HG03439 (cell line): Measurements from ENCODE around the gene ADORA2A.

Experiments
- ATAC-seq: cut with Tn5 transposase; IDR thresholded peaks from one replicate; pipeline ENCODE4 v1.9.1; 2021; ENCODE audit warnings: mild to moderate bottlenecking, moderate library complexity; ENCODE audit not compliant: unreplicated experiment

Gene ADORA2A

GRCh38 chr22:24431309-24432034 is 4.1 kb downstream of the ADORA2A start:
- ATAC-seq, result no peak

GRCh38 chr22:24432059-24432853 is 4.9 kb downstream of the ADORA2A start:
- ATAC-seq, result no peak

DNA sequence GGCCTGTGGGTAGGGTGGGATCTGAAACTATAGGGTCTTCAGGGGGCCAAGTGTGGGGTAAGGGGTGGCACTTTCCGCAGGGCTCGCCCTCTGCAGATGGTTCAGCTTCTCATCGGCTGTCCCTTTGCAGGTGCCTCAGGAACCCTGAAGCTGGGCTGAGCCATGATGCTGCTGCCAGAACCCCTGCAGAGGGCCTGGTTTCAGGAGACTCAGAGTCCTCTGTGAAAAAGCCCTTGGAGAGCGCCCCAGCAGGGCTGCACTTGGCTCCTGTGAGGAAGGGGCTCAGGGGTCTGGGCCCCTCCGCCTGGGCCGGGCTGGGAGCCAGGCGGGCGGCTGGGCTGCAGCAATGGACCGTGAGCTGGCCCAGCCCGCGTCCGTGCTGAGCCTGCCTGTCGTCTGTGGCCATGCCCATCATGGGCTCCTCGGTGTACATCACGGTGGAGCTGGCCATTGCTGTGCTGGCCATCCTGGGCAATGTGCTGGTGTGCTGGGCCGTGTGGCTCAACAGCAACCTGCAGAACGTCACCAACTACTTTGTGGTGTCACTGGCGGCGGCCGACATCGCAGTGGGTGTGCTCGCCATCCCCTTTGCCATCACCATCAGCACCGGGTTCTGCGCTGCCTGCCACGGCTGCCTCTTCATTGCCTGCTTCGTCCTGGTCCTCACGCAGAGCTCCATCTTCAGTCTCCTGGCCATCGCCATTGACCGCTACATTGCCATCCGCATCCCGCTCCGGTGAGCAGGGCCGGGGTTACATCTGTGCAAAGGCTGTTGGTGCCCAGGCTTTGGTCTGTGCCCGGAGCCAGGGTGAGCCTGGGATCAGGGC is 5.8 kb downstream of the ADORA2A start:
- ATAC-seq, result no peak

GRCh38 chr22:24433828-24434470 is 6.5 kb downstream of the ADORA2A start:
- ATAC-seq, result peak; percentile 56

DNA sequence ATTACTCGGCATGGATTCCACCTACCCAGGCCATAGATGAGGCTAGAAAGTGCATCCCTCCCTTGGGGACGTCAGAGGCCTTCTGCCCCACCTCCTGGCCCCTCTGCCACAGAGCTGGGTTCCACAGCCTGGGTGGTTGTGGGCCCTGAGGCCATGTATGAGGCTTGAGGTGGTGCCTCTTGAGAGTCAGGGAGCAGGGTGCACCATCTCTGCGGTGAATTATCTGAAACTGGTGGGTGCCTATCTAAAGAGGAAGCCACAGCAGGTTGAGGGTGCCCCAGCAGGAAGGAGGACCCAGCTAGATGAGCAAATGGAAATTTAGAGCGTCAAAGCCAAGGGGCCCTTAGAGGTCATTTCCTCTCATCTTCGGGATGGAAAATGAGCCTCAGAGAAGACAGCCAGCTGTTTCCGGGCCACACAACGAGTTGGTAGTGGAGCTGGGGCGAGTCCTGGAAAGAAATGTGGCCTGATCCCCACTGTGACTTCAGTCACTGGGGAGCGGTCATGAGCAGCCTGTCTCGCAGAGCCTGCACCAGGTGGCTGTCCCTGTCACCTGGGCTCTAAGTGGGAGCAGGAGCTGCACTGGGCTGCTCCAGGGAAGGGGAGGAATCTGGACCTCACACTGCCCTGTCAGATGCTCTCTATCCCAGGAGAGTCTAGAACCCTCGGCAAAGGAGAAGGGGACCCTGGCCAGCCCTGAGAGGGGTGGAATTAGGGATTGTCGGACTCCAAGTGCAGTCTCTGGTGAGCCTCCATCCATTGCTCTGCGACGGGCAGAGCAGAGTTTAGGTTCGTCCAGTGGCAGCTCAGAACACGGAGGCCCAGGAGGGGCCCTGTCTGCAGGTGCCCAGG is 7.3 kb downstream of the ADORA2A start:
- ATAC-seq, result peak; percentile 51

GRCh38 chr22:24435323-24435645 is 7.9 kb downstream of the ADORA2A start:
- no peak for ATAC-seq

DNA sequence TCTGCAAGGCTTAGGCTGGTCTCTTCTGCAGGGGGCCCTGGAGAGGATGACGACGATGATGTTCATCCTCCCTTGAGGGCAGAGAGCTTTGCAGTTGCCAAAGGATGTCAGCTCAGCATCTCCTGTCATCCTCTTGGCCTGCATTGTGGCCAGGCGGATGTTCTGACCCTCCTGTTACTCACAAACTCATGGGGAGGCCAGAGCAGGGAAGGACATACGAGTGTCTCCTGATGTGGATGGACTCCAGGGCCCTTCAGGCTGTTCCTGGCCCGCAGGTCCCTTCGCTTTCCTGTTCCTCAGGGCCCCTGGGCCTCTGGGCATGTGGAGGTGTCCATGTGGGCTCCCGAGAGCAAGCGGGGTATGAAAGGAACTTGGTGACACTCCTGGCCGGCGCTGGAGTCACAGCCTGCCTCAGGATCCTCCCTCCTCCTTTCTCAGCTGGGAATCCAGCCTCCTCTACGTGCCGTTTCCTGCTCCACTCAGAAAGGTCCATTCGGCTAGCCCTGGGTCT is 8.5 kb downstream of the ADORA2A start:
- no peak for ATAC-seq

GRCh38 chr22:24436553-24436952 is 9.2 kb downstream of the ADORA2A start:
- ATAC-seq, result no peak

GRCh38 chr22:24437091-24437490 is 9.7 kb downstream of the ADORA2A start:
- no peak for ATAC-seq

DNA sequence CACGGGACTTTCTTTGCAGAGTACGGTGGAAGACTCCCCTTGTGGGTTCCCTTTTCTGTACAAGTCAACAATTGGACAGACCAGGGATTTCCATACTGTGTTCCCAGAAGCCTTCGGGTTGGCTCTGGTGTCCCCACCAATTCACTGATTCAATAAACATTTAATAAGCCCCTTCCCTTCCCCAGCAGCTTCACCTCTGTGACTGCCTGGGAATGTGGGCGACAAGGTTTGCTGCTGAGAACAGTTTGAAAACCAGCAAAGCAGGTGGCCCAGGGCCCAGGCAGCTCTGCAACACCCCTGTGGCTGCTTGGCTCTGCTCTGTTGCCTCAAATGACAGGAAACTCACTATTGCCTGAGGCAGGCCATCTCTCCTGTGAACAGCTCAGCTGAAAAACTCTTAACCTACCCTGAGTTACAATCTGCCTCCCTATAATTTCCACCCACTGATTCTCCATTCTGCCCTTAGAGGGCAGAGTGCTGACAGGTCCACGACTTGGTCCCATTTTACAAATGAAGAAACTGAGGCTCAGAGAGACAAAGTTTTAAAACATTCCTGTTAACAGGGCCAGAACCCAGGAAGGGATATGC is 10.4 kb downstream of the ADORA2A start:
- ATAC-seq, result no peak

DNA sequence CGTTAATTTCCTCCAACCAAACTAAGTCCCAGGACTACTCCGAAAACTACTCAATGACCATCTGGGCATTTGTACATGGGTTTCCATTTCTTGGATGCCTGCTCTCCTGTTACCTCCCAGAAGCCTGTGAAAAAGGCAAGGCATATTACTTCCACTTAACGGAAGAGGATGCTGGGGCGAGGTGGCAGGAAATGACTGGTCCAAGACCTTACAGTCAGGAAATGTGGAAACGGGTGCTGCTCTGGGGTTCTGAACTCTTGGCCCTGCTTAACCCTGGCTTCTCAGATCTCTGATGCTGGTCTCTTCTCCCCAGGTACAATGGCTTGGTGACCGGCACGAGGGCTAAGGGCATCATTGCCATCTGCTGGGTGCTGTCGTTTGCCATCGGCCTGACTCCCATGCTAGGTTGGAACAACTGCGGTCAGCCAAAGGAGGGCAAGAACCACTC is 12.9 kb downstream of the ADORA2A start:
- ATAC-seq, result no peak

DNA sequence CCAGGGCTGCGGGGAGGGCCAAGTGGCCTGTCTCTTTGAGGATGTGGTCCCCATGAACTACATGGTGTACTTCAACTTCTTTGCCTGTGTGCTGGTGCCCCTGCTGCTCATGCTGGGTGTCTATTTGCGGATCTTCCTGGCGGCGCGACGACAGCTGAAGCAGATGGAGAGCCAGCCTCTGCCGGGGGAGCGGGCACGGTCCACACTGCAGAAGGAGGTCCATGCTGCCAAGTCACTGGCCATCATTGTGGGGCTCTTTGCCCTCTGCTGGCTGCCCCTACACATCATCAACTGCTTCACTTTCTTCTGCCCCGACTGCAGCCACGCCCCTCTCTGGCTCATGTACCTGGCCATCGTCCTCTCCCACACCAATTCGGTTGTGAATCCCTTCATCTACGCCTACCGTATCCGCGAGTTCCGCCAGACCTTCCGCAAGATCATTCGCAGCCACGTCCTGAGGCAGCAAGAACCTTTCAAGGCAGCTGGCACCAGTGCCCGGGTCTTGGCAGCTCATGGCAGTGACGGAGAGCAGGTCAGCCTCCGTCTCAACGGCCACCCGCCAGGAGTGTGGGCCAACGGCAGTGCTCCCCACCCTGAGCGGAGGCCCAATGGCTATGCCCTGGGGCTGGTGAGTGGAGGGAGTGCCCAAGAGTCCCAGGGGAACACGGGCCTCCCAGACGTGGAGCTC is 13.5 kb downstream of the ADORA2A start:
- no peak for ATAC-seq

GRCh38 chr22:24441406-24442351 is 14.3 kb downstream of the ADORA2A start:
- no peak for ATAC-seq

GRCh38 chr22:24442352-24442744 is 14.9 kb downstream of the ADORA2A start:
- no peak for ATAC-seq

DNA sequence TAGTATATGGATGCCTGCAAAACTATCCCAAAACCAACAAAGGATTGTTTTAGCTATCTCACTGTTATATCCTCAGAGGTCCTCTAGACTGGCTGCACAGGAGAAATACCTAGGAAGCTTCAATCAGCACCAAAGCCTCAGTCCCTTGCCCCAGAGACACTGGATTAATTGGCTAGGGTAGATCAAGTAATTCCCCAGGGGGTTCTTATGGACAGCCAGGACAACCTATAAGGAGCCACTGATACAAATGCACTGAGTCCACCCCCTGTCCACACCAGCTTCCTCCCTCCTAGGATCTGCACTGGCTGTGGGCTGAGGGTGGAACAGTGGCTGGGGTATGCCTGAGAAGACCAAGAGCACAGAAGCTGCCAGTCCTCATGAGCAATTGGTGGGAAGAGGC is 16.3 kb downstream of the ADORA2A start:
- no peak for ATAC-seq

- ATAC-seq, result no peak
These were observed 16.9 kb downstream of the ADORA2A start for GRCh38 chr22:24444251-24444650.

DNA sequence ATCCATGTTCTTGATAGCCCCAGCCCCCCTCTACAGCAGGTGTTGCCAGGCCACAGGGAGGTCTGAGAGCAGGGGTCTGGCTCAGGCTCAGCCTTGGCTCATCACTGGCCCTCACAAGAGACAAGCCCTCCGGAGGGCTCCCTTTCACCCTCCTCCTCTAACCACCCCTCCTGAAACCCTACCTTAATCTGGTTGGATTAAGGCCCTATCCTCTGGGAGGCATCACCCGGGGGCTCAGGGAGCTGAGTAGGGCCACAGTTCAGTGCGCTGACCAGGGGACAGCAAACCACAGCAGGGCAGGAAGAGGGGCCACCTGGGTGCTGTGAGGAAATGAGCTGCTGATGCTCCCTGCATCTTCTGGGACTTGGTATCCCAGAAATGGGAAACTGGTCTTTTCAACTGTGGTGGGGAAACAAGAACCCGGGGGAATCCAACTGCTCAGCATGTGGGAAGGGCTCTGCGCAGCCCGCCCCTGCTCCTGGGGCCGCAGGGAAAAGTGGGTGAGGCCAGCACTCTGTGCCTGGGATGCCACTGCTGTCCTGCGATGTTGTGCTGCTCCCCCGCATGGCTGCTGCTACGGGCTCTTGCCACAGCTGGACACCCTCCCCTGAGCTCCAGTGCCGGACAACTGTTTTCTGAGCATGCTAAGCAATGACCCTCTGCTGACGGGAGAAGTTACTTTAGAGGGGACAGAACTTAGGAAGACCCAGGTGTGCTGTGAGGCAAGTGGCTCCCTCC is 17.5 kb downstream of the ADORA2A start:
- ATAC-seq, result no peak
